ENCODE data around the gene CLRN1. TPM values are rescaled to one million over a fixed set of nuclear protein-coding genes. Genes with fewer than 3 reads are reported as not detected.

Gene CLRN1
- total RNA-seq, 1 experiment from 2014 or later, result not detected

GRCh38 chr3:151015767-151016477, 43.4 kb upstream of the CLRN1 start (continued):
- no peak for TF ChIP-seq PRDM15 (CRISPR knock-in tag; IDR thresholded peaks at IDR 0.05)
- TF ChIP-seq CBFB (CRISPR knock-in tag; IDR thresholded peaks at IDR 0.05; ENCODE audit: low read depth), result no peak
- no peak for TF ChIP-seq SP1 (CRISPR knock-in tag; conservative IDR thresholded peaks at IDR 0.05)
- TF ChIP-seq RORB (CRISPR knock-in tag; IDR thresholded peaks at IDR 0.05), result no peak

GRCh38 chr3:151015181-151015580, 42.7 kb upstream of the CLRN1 start:
- ChIA-PET CTCF (no interaction called here), POLR2A (interaction anchor here (0.8 kb wide), 1 partner anchor 11 kb away, joined by 6 read pairs; no protein-coding TSS in a partner anchor)
- Mint-ChIP-seq H3K4me3 (no peak overlapping the region), H3K4me1 (peaks cover 5% of the 10 kb centered on the region), H3K36me3 (no peaks in the 10 kb centered on the region), H3K27ac (no peak overlapping the region), H3K27me3 (ENCODE audit: low read depth) (no peaks in the 10 kb centered on the region), H3K9me3 (peaks cover 5% of the 10 kb centered on the region)
- no peak for TF ChIP-seq SMAD4 (CRISPR knock-in tag; IDR thresholded peaks at IDR 0.05)
- no peak for TF ChIP-seq ZNF219 (CRISPR knock-in tag; IDR thresholded peaks at IDR 0.05; ENCODE audit: borderline replicate concordance)
- TF ChIP-seq ZNF671 (CRISPR knock-in tag; IDR thresholded peaks at IDR 0.05), result no peak
- TF ChIP-seq ATF6 (CRISPR knock-in tag; IDR thresholded peaks at IDR 0.05), result no peak
- no peak for TF ChIP-seq NR3C1 (CRISPR knock-in tag; conservative IDR thresholded peaks at IDR 0.05; ENCODE audit: low read depth)
- TF ChIP-seq PREB (CRISPR knock-in tag; IDR thresholded peaks at IDR 0.05; ENCODE audit: borderline replicate concordance), result no peak
- TF ChIP-seq KAT7 (CRISPR knock-in tag; IDR thresholded peaks at IDR 0.05; ENCODE audit: borderline replicate concordance), result no peak
- TF ChIP-seq RORB (CRISPR knock-in tag; IDR thresholded peaks at IDR 0.05), result no peak
- no peak for DNase-seq (ENCODE audit: low spot score)
- ATAC-seq, result no peak

GRCh38 chr3:151014501-151015018, 42.0 kb upstream of the CLRN1 start:
- H3K4me3 Mint-ChIP-seq, result no peak overlapping the region
- peaks cover 7% of the 10 kb centered on the region for H3K9me3 Mint-ChIP-seq
- H3K4me1 Mint-ChIP-seq, result peaks cover 7% of the 10 kb centered on the region
- POLR2A ChIA-PET, result interaction anchor here (0.8 kb wide), 1 partner anchor 10 kb away, joined by 6 read pairs; no protein-coding TSS in a partner anchor
- H3K27me3 Mint-ChIP-seq (ENCODE audit: low read depth), result no peaks in the 10 kb centered on the region
- H3K36me3 Mint-ChIP-seq, result no peaks in the 10 kb centered on the region
- CTCF ChIA-PET, result no interaction called here
- no peak for TF ChIP-seq ZNF512 (CRISPR knock-in tag; IDR thresholded peaks at IDR 0.05; ENCODE audit: borderline replicate concordance)
- no peak for TF ChIP-seq FOXP4 (CRISPR knock-in tag; IDR thresholded peaks at IDR 0.05)
- DNase-seq (ENCODE audit: low spot score), result no peak
- no peak overlapping the region for H3K27ac Mint-ChIP-seq
- no peak for ATAC-seq

Data from WTC11 (cell line).